ENCODE results near the gene NES.

NES gene

GRCh38 chr1:156704930-156705320 is 27.7 kb upstream of the NES start:
- peak in 1 of 2 donors; percentile 16 for DNase-seq (ENCODE audit: low read depth in 2 of 2)

- no peak for DNase-seq (ENCODE audit: low read depth in 2 of 2)
Observed at GRCh38 chr1:156704166-156704711, 27.0 kb upstream of the NES start.

- DNase-seq (ENCODE audit: low read depth in 2 of 2) = no peak
Observed at GRCh38 chr1:156703741-156704140, 26.5 kb upstream of the NES start.

DNA sequence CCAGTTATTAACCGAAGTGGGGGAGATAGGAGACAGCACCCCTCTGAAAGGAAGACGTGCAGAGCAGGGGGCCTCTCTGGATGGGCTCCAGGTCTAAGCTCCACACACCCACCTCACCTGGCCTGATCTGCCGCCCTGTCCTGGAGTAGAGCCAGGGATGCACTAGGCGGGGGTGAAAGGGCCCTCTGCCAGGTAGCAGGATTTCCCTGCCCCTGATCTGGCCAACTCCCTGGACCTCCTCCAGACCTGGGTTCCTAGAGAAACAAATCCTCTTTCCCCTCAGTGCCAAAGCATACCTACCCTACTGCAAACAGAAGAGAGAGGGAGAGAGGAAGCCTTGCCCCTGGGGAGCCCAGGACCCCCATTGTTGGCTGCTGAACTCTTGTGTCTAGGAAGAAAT is 26.1 kb upstream of the NES start:
- DNase-seq (ENCODE audit: low read depth in 2 of 2) = no peak

GRCh38 chr1:156700736-156701531 is 23.7 kb upstream of the NES start:
- no peak for DNase-seq (ENCODE audit: low read depth in 2 of 2)

DNA sequence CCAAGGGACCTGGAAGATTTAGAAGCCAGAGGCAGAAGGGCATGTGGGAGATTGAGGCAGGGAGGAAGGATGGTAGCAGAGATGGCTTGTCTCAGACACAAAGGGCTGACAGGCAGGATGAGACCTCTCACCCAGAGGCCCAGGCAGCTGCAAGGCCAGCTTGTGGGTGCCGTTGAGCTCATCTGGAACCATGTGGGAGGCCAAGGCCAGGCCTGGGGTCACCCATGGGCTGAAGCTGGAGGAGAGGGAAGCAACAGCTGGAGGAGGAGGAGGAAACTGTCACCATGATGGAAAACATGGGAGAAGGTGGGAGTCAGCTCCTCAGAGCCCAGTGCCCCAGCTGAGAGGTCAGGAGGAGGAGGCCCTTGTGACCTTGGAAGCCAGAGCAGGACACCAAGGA is 21.8 kb upstream of the NES start:
- no peak for DNase-seq (ENCODE audit: low read depth in 2 of 2)

DNA sequence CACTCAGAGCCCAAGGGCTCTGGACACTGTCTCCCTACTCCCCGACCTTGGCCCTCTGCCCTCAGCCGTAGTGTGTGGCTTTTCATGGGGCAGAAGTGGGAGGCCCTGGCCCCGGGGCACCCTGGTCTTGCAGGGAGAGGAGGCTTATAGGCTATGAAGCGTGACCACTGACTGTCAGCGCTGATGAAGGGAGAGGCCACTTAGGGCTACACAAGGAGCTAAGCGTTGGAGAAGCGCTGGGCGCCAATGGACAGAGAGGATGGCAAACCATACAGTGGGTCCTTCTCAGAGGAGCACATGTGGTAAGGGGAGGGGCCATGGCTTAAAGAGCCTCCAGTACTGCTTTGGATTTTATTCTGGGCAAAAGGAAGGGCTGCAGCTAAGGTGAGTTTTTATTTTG is 20.3 kb upstream of the NES start:
- no peak for DNase-seq (ENCODE audit: low read depth in 2 of 2)

- DNase-seq (ENCODE audit: low read depth in 2 of 2) = no peak
Observed at GRCh38 chr1:156696755-156697154, 19.5 kb upstream of the NES start.

DNA sequence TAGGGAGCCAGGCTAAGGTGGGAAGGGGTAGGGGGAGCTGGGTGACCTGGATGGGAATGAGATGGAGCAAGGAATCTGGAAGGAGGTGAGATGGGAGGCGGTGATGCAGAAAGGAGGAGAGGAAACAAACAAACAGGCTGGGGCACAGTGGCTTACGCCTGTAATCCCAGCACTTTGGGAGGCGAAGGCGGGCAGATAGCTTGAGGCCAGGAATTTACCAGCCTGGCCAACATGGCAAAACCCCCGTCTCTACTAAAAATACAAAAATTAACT is 17.4 kb upstream of the NES start:
- no peak for DNase-seq (ENCODE audit: low read depth in 2 of 2)

DNA sequence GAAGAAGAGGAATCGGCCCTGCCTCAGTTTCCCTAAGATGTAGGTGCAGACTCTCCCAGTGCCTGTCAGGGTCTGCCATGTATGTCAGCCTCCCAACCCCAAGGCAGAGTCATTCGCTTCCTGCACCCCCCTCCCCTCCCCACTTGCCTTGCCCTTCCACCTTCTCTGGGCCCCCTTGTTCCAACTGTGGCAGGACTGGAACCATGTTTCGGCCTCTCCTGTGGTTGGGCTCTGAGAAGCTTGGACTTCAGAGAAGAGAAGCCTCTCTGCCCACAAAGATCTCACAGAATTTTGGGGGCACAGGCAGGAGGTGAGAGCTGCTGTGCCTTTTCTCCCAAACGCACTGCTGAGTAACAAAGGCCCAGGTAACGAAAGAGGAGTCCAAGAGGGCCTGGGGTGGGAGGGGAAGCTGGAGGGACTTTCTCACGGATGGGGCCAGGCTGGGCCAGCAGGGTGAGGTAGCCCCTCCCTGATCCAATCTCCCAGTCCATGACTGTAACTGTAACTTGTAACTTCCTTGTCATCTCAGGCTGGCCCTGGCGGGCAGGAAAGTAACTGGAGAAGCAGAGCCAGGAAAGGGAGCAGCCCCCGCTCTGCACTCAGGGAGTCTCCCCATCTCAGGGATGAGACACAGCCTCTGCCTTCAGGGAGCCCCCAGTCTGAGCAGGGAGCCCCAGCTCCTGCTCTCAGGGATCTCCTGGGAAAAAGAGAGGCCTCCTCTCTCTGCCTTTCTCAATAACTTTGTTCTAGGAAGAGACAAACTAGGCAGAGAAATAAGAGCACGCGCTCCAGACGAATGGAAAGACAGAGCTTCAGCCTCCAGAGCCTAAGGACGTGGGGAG is 16.9 kb upstream of the NES start:
- DNase-seq (ENCODE audit: low read depth in 2 of 2) = no peak

DNA sequence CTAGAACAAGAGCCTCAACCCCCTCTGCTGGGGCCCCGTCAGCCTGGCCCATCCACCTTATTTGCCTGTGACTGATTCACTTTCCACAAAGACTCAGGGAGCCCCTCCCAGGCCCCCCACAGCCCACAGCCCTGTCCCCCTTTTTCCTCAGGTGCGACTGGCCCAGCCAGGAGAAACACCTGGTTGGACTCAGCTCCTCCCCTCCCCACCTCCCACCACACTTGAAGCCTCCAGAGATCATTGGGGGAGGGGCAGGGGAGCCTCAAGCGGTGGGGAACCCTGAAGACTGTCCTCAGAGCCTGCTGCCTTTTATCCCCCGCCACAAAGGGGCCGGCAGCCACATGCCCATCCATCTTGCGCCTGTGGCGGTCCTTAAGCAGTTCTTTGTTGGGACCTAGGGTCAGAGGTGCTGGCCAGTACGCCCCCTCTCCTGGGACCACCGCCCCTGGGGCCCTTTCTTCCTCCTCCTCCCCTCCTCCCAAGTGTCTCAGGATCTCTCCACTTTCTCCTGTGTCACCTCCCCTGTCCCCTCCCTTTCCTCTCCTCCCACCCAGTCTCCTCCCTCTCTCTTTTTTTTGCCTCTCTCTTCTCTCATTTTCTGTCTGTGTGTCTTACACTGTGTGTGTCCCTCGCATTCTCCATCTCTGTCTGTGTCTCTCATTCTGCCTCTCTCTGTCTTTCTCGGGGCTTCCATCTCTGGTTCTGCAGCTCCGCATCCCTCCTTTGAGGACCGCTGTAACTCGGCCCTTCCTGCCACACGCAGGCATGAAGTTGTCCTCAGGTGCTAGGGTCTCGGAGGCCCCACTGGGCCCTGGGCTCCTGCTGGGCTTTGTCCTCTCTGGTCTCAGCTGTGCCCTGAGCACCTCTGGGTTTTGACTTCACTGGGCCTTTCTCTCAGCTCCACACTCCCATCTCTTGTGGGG is 16.0 kb upstream of the NES start:
- DNase-seq (ENCODE audit: low read depth in 2 of 2) = no peak

GRCh38 chr1:156692441-156692924 is 15.3 kb upstream of the NES start:
- no peak for DNase-seq (ENCODE audit: low read depth in 2 of 2)

- DNase-seq (ENCODE audit: low read depth in 2 of 2) = no peak
Observed at GRCh38 chr1:156691665-156692440, 14.6 kb upstream of the NES start.

DNA sequence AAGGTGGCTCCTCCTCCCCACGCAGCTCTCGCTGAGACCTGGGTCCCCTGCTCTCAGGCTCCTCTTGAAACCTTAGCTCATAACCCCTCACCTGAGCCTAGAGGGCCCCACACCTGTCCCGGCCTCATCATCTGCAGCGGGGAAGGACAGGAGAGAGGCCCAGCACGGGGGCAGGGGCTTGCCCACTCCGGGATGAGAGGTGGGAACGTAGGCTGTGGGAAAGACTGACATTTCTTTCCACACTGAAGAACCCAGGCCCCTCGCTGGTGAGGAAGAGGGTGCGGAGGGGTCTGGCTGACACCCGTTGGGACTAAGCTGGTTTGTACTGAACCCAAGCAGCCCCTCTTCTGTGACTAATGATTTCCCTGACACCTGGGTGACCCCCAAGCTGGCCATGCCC is 14.0 kb upstream of the NES start:
- no peak for DNase-seq (ENCODE audit: low read depth in 2 of 2)

DNA sequence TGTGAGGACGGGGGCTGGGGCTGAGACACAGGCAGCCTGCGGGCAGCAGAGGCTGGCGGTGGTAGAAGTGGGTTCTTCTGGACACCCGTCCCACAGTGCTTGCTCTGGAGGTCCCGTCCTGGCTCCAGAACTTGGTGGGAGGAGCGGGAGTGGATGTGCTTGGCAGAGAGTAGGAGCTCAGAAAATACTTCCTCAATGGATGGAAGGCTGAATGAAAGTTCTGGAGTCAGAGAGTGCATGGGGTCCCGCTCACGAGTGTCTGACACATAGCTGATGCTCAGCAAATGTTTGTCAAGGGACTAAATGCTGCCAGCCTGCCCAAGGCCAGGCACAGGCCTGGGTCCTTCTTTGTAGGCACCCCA is 13.4 kb upstream of the NES start:
- DNase-seq (ENCODE audit: low read depth in 2 of 2) = no peak

- no peak for DNase-seq (ENCODE audit: low read depth in 2 of 2)
Observed at GRCh38 chr1:156689953-156690674, 12.9 kb upstream of the NES start.

- peak; percentile 49 to 51 for DNase-seq (ENCODE audit: low read depth in 2 of 2)
Observed at GRCh38 chr1:156689035-156689952, 12.1 kb upstream of the NES start.

DNA sequence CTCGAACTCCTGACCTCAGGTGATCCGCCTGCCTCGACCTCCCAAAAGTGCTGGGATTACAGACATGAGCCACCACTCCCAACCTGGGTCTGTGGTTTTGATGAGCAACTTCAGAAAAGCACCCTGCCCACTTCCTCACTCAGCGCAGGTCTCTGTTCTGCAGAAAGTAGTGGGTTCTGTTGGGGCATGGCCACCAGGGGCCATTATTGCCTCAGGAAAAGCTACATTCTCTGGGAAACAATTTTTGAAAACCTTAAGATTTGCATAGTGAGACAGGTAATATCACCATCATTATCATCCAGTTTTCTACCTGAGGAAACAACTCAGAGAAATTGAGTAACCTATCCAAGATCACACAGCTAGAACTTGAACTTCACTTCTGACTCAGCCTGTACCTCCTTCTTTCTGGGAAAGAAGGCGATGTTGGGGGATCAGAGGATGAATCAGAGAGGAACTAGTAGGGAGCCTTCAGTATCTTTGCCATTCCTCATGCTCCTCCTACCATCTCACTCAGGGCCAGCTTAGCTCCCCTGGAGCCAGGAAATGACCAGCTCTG is 7.1 kb upstream of the NES start:
- DNase-seq (ENCODE audit: low read depth in 2 of 2) = no peak

Measured in stimulated activated CD8-positive, alpha-beta memory T cell treated with anti-CD3 and anti-CD28 coated beads, Interleukin-15, amount 100 ng/mL, for 4 hours (primary cell).